NT2/D1 (cell line): ENCODE results near the gene BRD4.

ENCODE experiments used
- DNase-seq: peaks from one replicate; pipeline ENCODE4 v3.0.0-alpha.2; 2011; ENCODE audit warnings: low read depth, low spot score
- H3K27me3 ChIP-seq: 2 replicates; pipeline ENCODE4 v1.6.0; 2011; ENCODE audit warnings: mild to moderate bottlenecking; ENCODE audit not compliant: insufficient read length, insufficient read depth
- H3K36me3 ChIP-seq: 2 replicates; pipeline ENCODE4 v1.6.1; 2011; ENCODE audit warnings: mild to moderate bottlenecking, low read length, mixed read lengths; ENCODE audit not compliant: insufficient read depth, insufficient read length
- H3K4me1 ChIP-seq: 2 replicates; pipeline ENCODE4 v1.5.1; 2011; ENCODE audit not compliant: insufficient read depth, insufficient read length
- H3K4me3 ChIP-seq: 2 replicates; pipeline ENCODE4 v1.5.1; 2011; ENCODE audit warnings: low read depth; ENCODE audit not compliant: insufficient read length
- H3K9ac ChIP-seq: 2 replicates; pipeline ENCODE4 v1.6.0; 2011; ENCODE audit warnings: low read depth; ENCODE audit not compliant: insufficient read length
- H3K9me3 ChIP-seq: 2 replicates; pipeline ENCODE4 v1.5.1; 2011; ENCODE audit warnings: mild to moderate bottlenecking, low read length; ENCODE audit not compliant: insufficient read depth
- SUZ12 ChIP-seq: IDR thresholded peaks from 2 replicates; pipeline ENCODE4 v1.6.1; 2011; ENCODE audit not compliant: insufficient read length, insufficient read depth; ENCODE audit errors: extremely low read depth
- YY1 ChIP-seq: IDR thresholded peaks from 2 replicates; pipeline ENCODE4 v1.6.1; 2011; ENCODE audit not compliant: insufficient read length, insufficient read depth
- ZNF274 ChIP-seq: IDR thresholded peaks from 2 replicates; pipeline ENCODE4 v1.6.1; 2011; ENCODE audit warnings: mild to moderate bottlenecking, low read depth, low read length

BRD4 gene

GRCh38 chr19:15331419-15332310 is 674 bp downstream of the BRD4 start:
- Histone ChIP-seq H3K9me3 (no peaks in the 10 kb centered on the region), H3K4me3 (peak overlapping the region; percentile 97), H3K4me1 (peaks cover 3% of the 10 kb centered on the region), H3K9ac (peak overlapping the region; percentile 97), H3K27me3 (no peaks in the 10 kb centered on the region), H3K36me3 (peaks cover 8% of the 10 kb centered on the region)
- no peak for DNase-seq
- TF ChIP-seq YY1 (peak; percentile 17), ZNF274 (no peak)

DNA sequence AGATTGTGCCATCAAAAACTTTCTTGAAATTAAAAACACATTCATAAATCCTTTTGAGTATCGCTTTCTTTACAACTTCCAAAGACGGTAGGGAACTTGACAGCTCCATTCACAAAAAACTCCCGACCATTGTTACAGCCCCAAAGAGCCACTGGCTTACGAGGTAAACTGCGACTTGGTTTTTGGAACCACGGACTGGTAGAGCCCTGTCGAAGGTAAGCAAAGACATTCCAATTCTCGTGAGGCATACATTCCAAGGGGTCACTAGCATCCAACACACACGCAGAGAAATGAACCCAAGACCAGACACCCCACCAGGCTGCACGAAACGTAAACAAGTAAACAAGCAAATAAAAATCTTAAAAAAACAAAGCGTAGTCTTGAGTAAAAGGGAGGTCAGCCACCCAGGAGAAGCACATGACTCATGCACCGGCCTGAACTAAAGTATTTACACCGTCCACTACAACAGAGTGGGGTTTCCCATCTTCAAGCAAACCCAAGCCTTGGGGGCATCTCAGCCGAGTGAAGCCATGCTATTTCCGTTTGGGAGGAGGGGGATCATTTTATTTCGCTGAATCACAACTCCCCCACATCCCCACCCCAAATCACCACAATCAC is 1.4 kb downstream of the BRD4 start:
- no peak for TF ChIP-seq ZNF274
- DNase-seq: no peak

GRCh38 chr19:15328312-15328711 is 4.0 kb downstream of the BRD4 start:
- no peak for TF ChIP-seq SUZ12
- H3K27me3 ChIP-seq: no peaks in the 10 kb centered on the region
- DNase-seq: no peak
- H3K9me3 ChIP-seq: no peaks in the 10 kb centered on the region
- no peak overlapping the region for H3K4me3 ChIP-seq
- peaks cover 14% of the 10 kb centered on the region for H3K36me3 ChIP-seq
- no peak overlapping the region for H3K9ac ChIP-seq
- peaks cover 13% of the 10 kb centered on the region for H3K4me1 ChIP-seq

More for the DNA sequence above, 1.4 kb downstream of the BRD4 start:
- Histone ChIP-seq H3K9ac (peak overlapping the region; percentile 97), H3K4me1 (peaks cover 3% of the 10 kb centered on the region), H3K36me3 (peaks cover 10% of the 10 kb centered on the region), H3K4me3 (peak overlapping the region; percentile 97), H3K27me3 (no peaks in the 10 kb centered on the region), H3K9me3 (no peaks in the 10 kb centered on the region)

DNA sequence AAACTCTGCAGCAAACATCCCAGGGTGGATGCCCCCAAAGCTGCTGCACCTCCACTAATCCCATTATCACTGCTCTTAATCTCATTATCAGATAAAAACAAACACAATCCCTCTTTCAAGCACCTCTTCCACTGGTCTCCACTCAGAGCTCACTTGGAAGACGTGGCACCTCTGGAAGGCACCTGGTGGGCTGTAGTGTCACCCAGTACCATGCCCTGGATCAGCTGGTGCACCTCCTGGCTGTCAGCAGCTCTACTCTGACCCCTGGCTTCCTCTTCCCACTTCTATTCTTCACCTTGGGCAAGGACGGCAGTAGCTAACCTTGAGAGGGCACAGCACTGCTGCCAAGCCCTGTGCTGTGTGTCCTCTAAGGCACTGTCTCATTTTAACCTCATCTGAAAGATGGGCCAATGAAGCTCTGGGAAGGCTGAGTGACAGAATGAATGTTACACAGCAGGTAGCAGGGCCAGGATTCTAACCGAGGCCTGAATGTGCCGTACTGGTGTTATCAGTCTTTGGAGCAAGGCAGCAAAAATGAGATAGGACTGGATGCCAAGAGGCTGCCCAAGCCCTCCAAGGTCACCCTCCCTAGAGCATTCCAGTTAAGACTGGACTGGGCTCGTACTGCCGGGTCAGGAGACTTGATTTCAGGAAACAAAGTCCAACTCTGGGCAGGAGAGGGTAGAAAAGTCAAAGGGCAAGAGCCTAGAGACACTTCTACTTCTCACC is 7.4 kb downstream of the BRD4 start:
- no peak for TF ChIP-seq SUZ12
- Histone ChIP-seq H3K27me3 (no peaks in the 10 kb centered on the region), H3K9me3 (no peaks in the 10 kb centered on the region), H3K9ac (no peak overlapping the region), H3K4me3 (no peak overlapping the region), H3K4me1 (peaks cover 13% of the 10 kb centered on the region), H3K36me3 (peaks cover 8% of the 10 kb centered on the region)
- DNase-seq: no peak

- DNase-seq: no peak
- Histone ChIP-seq H3K9me3 (no peaks in the 10 kb centered on the region), H3K9ac (no peak overlapping the region), H3K36me3 (peaks cover 9% of the 10 kb centered on the region), H3K4me1 (peaks cover 13% of the 10 kb centered on the region), H3K27me3 (no peaks in the 10 kb centered on the region), H3K4me3 (no peak overlapping the region)
- no peak for TF ChIP-seq ZNF274
- TF ChIP-seq YY1: no peak
- TF ChIP-seq SUZ12: no peak
These were observed 8.7 kb downstream of the BRD4 start for GRCh38 chr19:15323496-15324235.

GRCh38 chr19:15321739-15322138 is 10.6 kb downstream of the BRD4 start:
- Histone ChIP-seq H3K9ac (no peak overlapping the region), H3K27me3 (no peaks in the 10 kb centered on the region), H3K9me3 (no peaks in the 10 kb centered on the region), H3K4me3 (no peak overlapping the region), H3K36me3 (peaks cover 16% of the 10 kb centered on the region), H3K4me1 (peaks cover 18% of the 10 kb centered on the region)
- no peak for DNase-seq
- TF ChIP-seq SUZ12 (no peak), YY1 (no peak), ZNF274 (no peak)

DNA sequence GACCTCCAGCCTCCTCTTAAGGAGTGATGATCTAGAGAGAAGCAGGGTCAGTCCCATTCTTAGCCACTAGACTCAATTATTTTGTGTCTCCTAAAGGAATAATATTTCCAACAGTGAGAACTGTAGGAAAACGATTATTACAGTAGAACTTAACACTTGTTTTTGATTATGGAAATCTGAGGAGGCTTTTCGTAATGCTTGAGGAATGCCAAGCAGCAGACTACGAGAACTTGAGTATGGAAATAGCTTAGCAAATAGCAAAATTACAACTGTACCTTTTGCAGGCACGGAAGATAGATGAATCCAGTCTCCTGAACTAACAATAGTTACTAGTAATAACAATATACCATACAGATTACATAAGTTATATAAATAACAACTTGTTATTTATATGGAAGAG is 12.2 kb downstream of the BRD4 start:
- DNase-seq: no peak
- H3K9ac ChIP-seq: no peak overlapping the region
- H3K36me3 ChIP-seq: peaks cover 20% of the 10 kb centered on the region
- no peak for TF ChIP-seq ZNF274
- TF ChIP-seq YY1: no peak
- no peaks in the 10 kb centered on the region for H3K27me3 ChIP-seq
- H3K4me1 ChIP-seq: peaks cover 20% of the 10 kb centered on the region
- no peaks in the 10 kb centered on the region for H3K9me3 ChIP-seq
- H3K4me3 ChIP-seq: no peak overlapping the region
